IPS-NIHi7 (cell line): Measurements from ENCODE around the gene AXL.

Experiments
- DNase-seq: peaks from one replicate; pipeline ENCODE4 v3.0.0; 2012; ENCODE audit warnings: mixed read lengths; ENCODE audit errors: extremely low spot score

Gene AXL

GRCh38 chr19:41307954-41308449 is 89.0 kb downstream of the AXL start:
- DNase-seq = no peak

DNA sequence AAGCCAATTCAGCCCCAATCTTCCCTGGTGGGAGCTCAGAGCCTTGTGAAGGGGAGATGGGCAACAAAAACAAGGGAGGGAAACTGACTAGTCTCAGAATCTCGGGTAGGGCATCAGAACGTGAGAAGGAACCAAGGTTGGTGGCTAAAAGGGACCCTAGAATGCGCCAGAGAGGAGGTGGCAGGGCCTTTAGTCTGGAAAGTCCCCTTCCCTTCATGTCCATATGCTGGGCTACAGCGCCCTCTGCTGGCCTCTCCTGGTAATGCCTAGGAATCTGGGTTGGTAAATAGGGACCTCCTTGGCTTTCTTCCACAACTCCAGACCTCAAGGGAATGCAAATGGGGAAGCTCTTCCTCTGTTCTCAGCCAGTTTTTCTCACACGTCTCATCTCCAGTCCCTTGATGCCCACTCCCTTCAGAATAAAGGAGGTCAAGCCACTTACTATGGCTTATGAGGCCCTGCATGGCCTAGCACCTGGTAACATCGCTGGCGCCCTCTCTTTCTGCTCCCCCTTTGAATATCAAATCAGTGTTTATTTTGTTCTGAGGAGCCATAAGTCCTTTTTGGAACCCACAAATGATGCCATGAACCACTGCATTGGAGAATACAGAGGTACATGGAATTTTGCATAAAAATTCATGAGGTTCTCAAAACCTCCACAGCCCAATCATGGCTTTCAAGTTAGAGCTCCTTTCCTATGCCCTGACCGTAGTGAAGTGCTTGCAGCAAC is 89.6 kb downstream of the AXL start:
- DNase-seq = peak; percentile 84

DNA sequence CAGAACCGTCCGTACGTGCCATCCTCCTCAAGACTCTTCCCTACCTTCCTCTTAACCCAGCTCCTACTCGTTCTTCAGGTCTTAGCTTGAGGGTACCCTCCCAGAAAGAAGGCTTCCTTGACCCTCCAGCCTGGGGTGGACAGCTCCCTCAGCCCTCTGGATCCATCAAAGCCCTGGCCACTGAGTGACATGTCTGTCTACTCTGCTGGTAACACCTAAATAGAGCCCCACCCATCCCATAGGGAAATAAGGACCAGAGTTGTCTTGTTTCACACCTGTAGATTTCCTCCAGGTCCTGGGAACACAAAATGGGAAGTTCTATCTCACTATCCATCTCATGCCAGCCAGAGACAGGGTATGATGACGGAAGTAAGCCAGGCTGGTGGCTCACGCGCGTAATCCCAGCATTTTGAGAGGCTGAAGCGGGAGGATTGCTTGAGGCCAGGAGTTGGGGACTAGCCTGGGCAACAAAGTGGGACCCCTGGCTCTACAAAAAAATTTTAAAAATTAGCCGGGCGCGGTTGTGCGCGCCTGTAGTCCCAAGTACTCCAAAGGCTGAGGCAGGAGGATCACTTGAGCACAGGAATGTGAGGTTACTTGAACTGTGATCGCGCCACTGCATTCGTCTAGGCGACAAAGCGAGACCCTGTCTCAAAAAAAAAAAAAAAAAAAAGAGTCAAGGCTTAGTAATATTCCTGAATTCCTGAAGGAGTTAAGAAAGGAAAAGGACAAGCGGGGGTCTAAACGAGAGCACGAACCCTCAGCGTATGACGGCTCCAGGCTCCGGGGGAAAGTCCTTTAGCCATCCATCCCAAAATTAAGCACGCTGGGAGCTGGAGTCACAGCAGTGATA is 90.4 kb downstream of the AXL start:
- no peak for DNase-seq

GRCh38 chr19:41310033-41310831 is 91.2 kb downstream of the AXL start, which contains the start of gene CCDC97:
Gene CCDC97, plus strand, starts transcription at chr19:41310172. Its CDS starts 139 bp downstream, at chr19:41310311.
- peak; percentile 92 for DNase-seq

DNA sequence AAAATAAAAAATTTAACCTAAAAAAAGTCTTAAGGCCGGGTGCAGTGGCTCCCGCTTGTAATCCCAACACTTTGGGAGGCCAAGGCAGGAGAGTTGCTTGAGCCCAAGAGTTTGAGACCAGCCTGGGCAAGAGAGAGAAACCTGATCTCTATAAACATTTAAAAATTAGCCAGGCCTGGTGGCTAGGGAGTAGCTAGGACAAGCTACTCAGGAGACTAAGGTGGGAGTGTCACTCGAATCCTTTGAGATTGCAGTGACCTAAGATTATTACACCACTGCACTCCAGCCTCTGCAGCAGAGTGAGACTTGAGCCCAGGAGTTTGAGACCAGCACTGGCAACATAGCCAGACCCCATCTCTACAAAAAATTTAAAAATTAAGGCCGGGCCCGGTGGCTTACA is 92.0 kb downstream of the AXL start:
- DNase-seq = no peak
